Right lobe of liver (tissue), 6 donors: ENCODE data around the gene GALNT17. TPM values are rescaled to one million over a fixed set of nuclear protein-coding genes. Genes with fewer than 3 reads are reported as not detected.

Experiments used
- ATAC-seq, 4 donors: fragments of 200-7000 bp; cut with Tn5 transposase; one replicate each; pipeline ENCODE4 v1.9.1; 2020; ENCODE audit warnings: mild to moderate bottlenecking in 4 of 4, moderate library complexity in 4 of 4
- DNase-seq, 3 donors: peaks; one replicate each; pipeline ENCODE4 v3.0.0-alpha.2; 2020
- H3K27ac ChIP-seq, 3 donors: fragments of 200-600 bp; one replicate each; pipeline ENCODE4 v1.8.0; 2022
- H3K27me3 ChIP-seq, 2 donors: fragments of 200-600 bp; one replicate each; pipeline ENCODE4 v1.8.0; 2022
- H3K36me3 ChIP-seq, 4 donors: fragments of 200-600 bp; sonication (generic) in 1 of 4; one replicate each; pipeline versions ENCODE4 v1.5.1 to v1.8.0; 2017 to 2022; ENCODE audit warnings: control low read depth in 1 of 4
- H3K4me1 ChIP-seq, 4 donors: fragments of 200-600 bp; sonication (generic) in 1 of 4; one replicate each; pipeline versions ENCODE4 v1.5.1 to v1.8.0; 2017 to 2022; ENCODE audit warnings: control low read depth in 1 of 4
- H3K4me3 ChIP-seq, 3 donors: fragments of 200-600 bp; one replicate each; pipeline ENCODE4 v1.8.0; 2022
- H3K9me3 ChIP-seq, 4 donors: fragments of 200-600 bp; sonication (generic) in 1 of 4; one replicate each; pipeline versions ENCODE4 v1.5.1 to v1.8.0; 2017 to 2022; ENCODE audit warnings: control low read depth in 1 of 4
- CTCF ChIP-seq, 4 donors: fragments of 200-600 bp in 3 of 4; fragments of 450-650 bp in 1 of 4; IDR thresholded peaks; one replicate each; pipeline versions ENCODE4 v1.5.1 to v1.8.0; 2016 to 2022; ENCODE audit warnings: antibody characterized with exemption in 4 of 4, mild to moderate bottlenecking in 2 of 4
- POLR2A ChIP-seq: fragments of 450-650 bp; IDR thresholded peaks from one replicate; pipeline ENCODE4 v1.6.1; 2017; ENCODE audit warnings: antibody characterized with exemption, mild to moderate bottlenecking
- WGBS: methylation state at CpG from one replicate; pipeline ENCODE4 v1.1.6; 2018; ENCODE audit warnings: low coverage, low lambda C conversion rate; ENCODE audit not compliant: insufficient coverage; ENCODE audit errors: missing lambda C conversion rate; 5-methylcytosine and 5-hydroxymethylcytosine counted together
- intact Hi-C, 2 donors: fragments of 100-400 bp; cut with DNase I; formaldehyde crosslinking; loops; one replicate each; pipeline versions ENCODE4 v1.11.2 to v1.14.1; 2022
- total RNA-seq, 6 experiments: library from RNA; depleted of rRNA in 2 of 6; stranded (reverse); fragments of >200 nt in 2 of 6; fragmentation: NEBNext Ultra II Directional in 3 of 6; extraction: Animal tissue kit (Norgen Biotek cat#: 25700) in 3 of 6; gene quantifications; one replicate each; pipeline versions ENCODE4 v1.1.0 to v1.2.4, GENCODE V29; 2016 to 2023
- donor health status: DM: no; HTN: yes; CAD: no.
- donor health status: DM: no; HTN: no; CAD: no.
- donor health status: DM: no; HTN: no; CAD: no.
- donor health status: DM: no; HTN: yes; CAD: no.
- donor health status: DM: no; HTN: yes; CAD: no.

The GALNT17 gene
- total RNA-seq, 6 experiments from 2014 or later: 0.06 to 0.31 (median 0.10) TPM

- Histone ChIP-seq H3K27me3 (no peaks in the 10 kb centered on the region), H3K4me3 (no peak overlapping the region), H3K36me3 (no peaks in the 10 kb centered on the region), H3K27ac (no peak overlapping the region), H3K4me1 (peaks cover 0 to 8% (median 0%) of the 10 kb centered on the region in 4 donors), H3K9me3 (no peaks in the 10 kb centered on the region)
- ATAC-seq (no peak), DNase-seq (no peak)
- no peak for TF ChIP-seq POLR2A
- TF ChIP-seq CTCF (IDR thresholded peaks at IDR 0.05): no peak
- intact Hi-C loops: no loop called here
- 34% methylated on average over 2 of the region's 4 CpGs for WGBS
These were observed 3.7 kb downstream of the GALNT17 start for GRCh38 chr7:71135663-71136062.

GRCh38 chr7:71137479-71137878 is 5.5 kb downstream of the GALNT17 start:
- H3K27ac ChIP-seq: no peak overlapping the region
- 65% methylated on average over 6 of the region's 7 CpGs for WGBS
- DNase-seq: no peak

GRCh38 chr7:71140264-71140663 is 8.3 kb downstream of the GALNT17 start:
- Histone ChIP-seq H3K36me3 (no peaks in the 10 kb centered on the region), H3K4me3 (no peak overlapping the region), H3K27me3 (no peaks in the 10 kb centered on the region), H3K9me3 (no peaks in the 10 kb centered on the region), H3K4me1 (no peaks in the 10 kb centered on the region), H3K27ac (no peak overlapping the region)
- DNase-seq (no peak), ATAC-seq (no peak)
- WGBS: 41% methylated on average over 2 of the region's 4 CpGs
- TF ChIP-seq CTCF (IDR thresholded peaks at IDR 0.05) (no peak), POLR2A (no peak)
- intact Hi-C loops: no loop called here

More at GRCh38 chr7:71137479-71137878, 5.5 kb downstream of the GALNT17 start:
- ATAC-seq: no peak
- no peaks in the 10 kb centered on the region for H3K9me3 ChIP-seq
- intact Hi-C loops: no loop called here
- H3K4me3 ChIP-seq: no peak overlapping the region
- TF ChIP-seq POLR2A: no peak
- TF ChIP-seq CTCF (IDR thresholded peaks at IDR 0.05): no peak
- no peaks in the 10 kb centered on the region for H3K36me3 ChIP-seq
- no peaks in the 10 kb centered on the region for H3K4me1 ChIP-seq
- no peaks in the 10 kb centered on the region for H3K27me3 ChIP-seq

- Histone ChIP-seq H3K4me3 (no peak overlapping the region), H3K4me1 (no peaks in the 10 kb centered on the region), H3K27ac (no peak overlapping the region), H3K36me3 (no peaks in the 10 kb centered on the region), H3K27me3 (no peaks in the 10 kb centered on the region), H3K9me3 (no peaks in the 10 kb centered on the region)
- WGBS: 60% methylated on average over 6 of the region's 6 CpGs
- TF ChIP-seq POLR2A (no peak), CTCF (IDR thresholded peaks at IDR 0.05) (no peak)
- ATAC-seq: no peak
- no peak for DNase-seq
- intact Hi-C loops: no loop called here
These were observed 13.0 kb downstream of the GALNT17 start for GRCh38 chr7:71144963-71145362.
